GM12891 (cell line): ENCODE measurements around the gene ZFPM1.

Source experiments
- PAX5 ChIP-seq: IDR thresholded peaks from 2 replicates; pipeline ENCODE4 v1.6.1; 2011; ENCODE audit warnings: low read length, moderate library complexity, mild to moderate bottlenecking; ENCODE audit not compliant: insufficient read depth, severe bottlenecking
- POLR2A ChIP-seq: IDR thresholded peaks from 2 replicates; pipeline ENCODE4 v1.6.1; 2011; ENCODE audit warnings: low read depth, low read length, control low read depth
- POLR2AphosphoS5 ChIP-seq: IDR thresholded peaks from 2 replicates; pipeline ENCODE4 v1.6.1; 2011; ENCODE audit warnings: low read depth, low read length, control low read depth
- POU2F2 ChIP-seq: IDR thresholded peaks from 2 replicates; pipeline ENCODE4 v1.6.1; 2011; ENCODE audit warnings: low read depth, mild to moderate bottlenecking, control low read depth, low read length, moderate library complexity
- SPI1 ChIP-seq: IDR thresholded peaks from 2 replicates; pipeline ENCODE4 v1.6.1; 2011; ENCODE audit warnings: low read depth, low read length, control low read depth
- TAF1 ChIP-seq: IDR thresholded peaks from 2 replicates; pipeline ENCODE4 v1.6.1; 2011; ENCODE audit warnings: low read depth, low read length, control low read depth

DNA sequence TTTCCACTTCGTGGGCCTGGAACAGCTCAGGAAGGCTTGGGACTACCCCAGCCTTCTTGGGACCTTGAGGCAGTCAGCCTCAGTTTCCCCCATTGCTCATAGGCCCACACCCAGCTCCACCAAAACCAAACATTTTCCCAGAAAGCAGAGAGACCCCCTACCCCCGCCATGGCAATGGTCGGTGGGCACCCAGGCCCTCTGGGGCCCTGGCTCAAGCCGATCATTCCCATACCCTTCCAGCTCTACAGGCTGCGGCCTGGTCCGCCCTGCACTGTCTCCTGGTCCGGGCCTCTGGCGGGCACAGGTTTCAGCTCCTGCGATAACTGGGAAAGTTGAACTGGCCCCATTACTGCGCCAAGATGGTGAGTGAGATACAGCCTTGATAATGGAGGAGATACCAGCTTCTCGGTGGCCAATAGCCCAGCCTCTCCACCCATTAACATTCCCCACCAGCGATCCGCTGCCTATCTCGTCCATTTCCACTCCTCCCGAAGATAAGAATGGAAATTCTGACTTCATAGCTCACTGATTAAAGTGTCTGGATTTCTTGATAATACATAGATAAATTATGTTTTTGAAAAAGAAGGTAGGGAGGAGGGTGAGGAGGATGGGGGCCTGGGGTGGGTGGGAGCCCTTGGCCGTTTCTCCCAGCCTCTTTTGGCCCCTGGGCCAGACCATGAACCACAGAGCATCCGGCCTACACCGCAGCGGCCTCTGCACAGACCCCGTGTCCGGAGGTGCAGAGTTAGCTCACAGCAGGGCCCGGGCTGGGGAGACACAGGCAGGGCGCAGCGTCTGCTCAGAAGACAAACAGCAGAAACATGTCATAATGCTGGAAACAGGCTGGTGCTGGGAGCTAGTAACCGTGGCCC lies 11.6 kb downstream of the ZFPM1 start:
- no peak for TF ChIP-seq TAF1
- no peak for TF ChIP-seq POLR2A
- no peak for TF ChIP-seq POLR2AphosphoS5
- no peak for TF ChIP-seq SPI1
- no peak for TF ChIP-seq PAX5
- no peak for TF ChIP-seq POU2F2
